Measurements from ENCODE around the gene VCL.
A peak's percentile ranks its signal among the peaks of the same experiment; 100 is the strongest.

The VCL gene

DNA sequence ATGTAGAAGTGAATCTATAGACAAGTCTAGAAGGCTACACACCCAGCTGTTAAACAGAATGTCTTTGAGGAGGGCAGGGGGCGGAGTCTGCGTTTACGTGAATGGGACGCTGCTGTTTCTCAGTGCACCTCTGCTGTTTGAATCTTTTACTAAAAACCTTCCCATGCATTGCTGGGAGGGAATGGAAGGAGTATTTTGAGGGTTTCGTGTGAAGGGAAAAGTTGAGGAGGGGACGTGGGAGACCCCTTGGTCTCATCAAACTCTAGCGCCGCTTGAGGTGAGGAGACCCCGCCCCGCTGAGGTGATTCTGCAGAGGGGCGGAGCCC is 492 bp upstream of the VCL start:
- Histone ChIP-seq H2BK120ac (ENCODE audit: low read depth, low read length) (no peak overlapping the region), H3K14ac (ENCODE audit: low read length in 2 of 2) (no peak overlapping the region), H3K79me1 (replicated peaks; ENCODE audit: low read length, poor library complexity, severe bottlenecking) (no peaks in the 10 kb centered on the region), H3K4me1 (ENCODE audit: control insufficient read depth, insufficient read depth, low read depth, low read length) (peaks cover 6% of the 10 kb centered on the region), H3K4ac (ENCODE audit: low read depth in 1 of 2, low read length in 2 of 2) (peak overlapping the region in 1 of 2 experiments; percentile 76), H2AK5ac (ENCODE audit: low read length, severe bottlenecking) (no peak overlapping the region), H3K9me3 (ENCODE audit: control insufficient read depth, low read length) (no peaks in the 10 kb centered on the region), H2AFZ (ENCODE audit: low read depth, low read length) (peak overlapping the region; percentile 74), H4K8ac (ENCODE audit: low read length) (peak overlapping the region; percentile 45), H4K91ac (ENCODE audit: low read length) (peak overlapping the region; percentile 47), H3K23ac (ENCODE audit: low read length in 2 of 2) (no peak overlapping the region), H2BK5ac (ENCODE audit: low read depth, low read length, poor library complexity, severe bottlenecking) (no peak overlapping the region), H3K4me3 (ENCODE audit: insufficient read depth in 1 of 2, low read depth in 1 of 2, low read length in 2 of 2) (peak overlapping the region in 1 of 2 experiments; percentile 86), H2BK12ac (ENCODE audit: low read length in 2 of 2) (peak overlapping the region in 1 of 2 experiments; percentile 48), H3K27ac (ENCODE audit: low read length, poor library complexity, severe bottlenecking) (peak overlapping the region; percentile 88), H3K27me3 (ENCODE audit: control insufficient read depth in 1 of 2, insufficient read depth in 1 of 2, low read length in 2 of 2) (no peaks in the 10 kb centered on the region), H2BK15ac (ENCODE audit: low read depth, poor library complexity, severe bottlenecking) (no peak overlapping the region), H3K36me3 (ENCODE audit: control insufficient read depth in 1 of 2, insufficient read depth in 2 of 2, low read depth in 1 of 2, low read length in 2 of 2) (peaks cover 0 to 17% of the 10 kb centered on the region in 2 experiments), H3K4me2 (ENCODE audit: low read length, poor library complexity, severe bottlenecking) (peak overlapping the region; percentile 49), H3K18ac (ENCODE audit: low read depth in 1 of 2, low read length in 2 of 2) (peak overlapping the region; percentile 75), H3K9ac (ENCODE audit: low read length) (peak overlapping the region; percentile 81)
- WGBS: under 1% methylated on average over 11 of the region's 11 CpGs
- no peak for DNase-seq

DNA sequence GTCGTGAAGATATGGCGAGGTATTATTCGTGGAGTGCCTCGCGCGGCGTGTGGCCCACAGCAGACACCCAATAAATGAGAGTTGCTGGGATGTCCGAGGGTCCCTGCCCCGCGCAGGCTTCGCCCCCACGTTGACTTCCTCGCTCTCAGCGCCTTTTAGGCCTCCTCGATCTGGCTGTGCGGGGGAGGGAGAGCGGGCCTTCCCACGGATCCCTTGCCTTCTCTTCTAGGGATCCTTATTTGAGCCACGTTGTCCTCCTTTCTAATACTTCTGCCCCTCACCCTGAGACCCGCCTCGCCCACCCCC is 660 bp downstream of the VCL start:
- WGBS: under 1% methylated on average over 21 of the region's 21 CpGs
- Histone ChIP-seq H3K9ac (ENCODE audit: low read length) (peak overlapping the region; percentile 99), H2BK15ac (ENCODE audit: low read depth, poor library complexity, severe bottlenecking) (peak overlapping the region; percentile 73), H3K4me3 (ENCODE audit: insufficient read depth in 1 of 2, low read depth in 1 of 2, low read length in 2 of 2) (peak overlapping the region; percentile 85 to 99), H3K4me1 (ENCODE audit: control insufficient read depth, insufficient read depth, low read depth, low read length) (peaks cover 5% of the 10 kb centered on the region), H2BK12ac (ENCODE audit: low read length in 2 of 2) (peak overlapping the region in 1 of 2 experiments; percentile 75), H2BK120ac (ENCODE audit: low read depth, low read length) (peak overlapping the region; percentile 42), H3K18ac (ENCODE audit: low read depth in 1 of 2, low read length in 2 of 2) (peak overlapping the region; percentile 65 to 95), H2AK5ac (ENCODE audit: low read length, severe bottlenecking) (peak overlapping the region; percentile 50), H3K27me3 (ENCODE audit: control insufficient read depth in 1 of 2, insufficient read depth in 1 of 2, low read length in 2 of 2) (no peaks in the 10 kb centered on the region), H3K23ac (ENCODE audit: low read length in 2 of 2) (peak overlapping the region in 1 of 2 experiments; percentile 16), H3K36me3 (ENCODE audit: control insufficient read depth in 1 of 2, insufficient read depth in 2 of 2, low read depth in 1 of 2, low read length in 2 of 2) (peaks cover 0 to 17% of the 10 kb centered on the region in 2 experiments), H3K9me3 (ENCODE audit: control insufficient read depth, low read length) (no peaks in the 10 kb centered on the region), H4K91ac (ENCODE audit: low read length) (peak overlapping the region; percentile 77), H3K79me1 (replicated peaks; ENCODE audit: low read length, poor library complexity, severe bottlenecking) (no peaks in the 10 kb centered on the region), H3K27ac (ENCODE audit: low read length, poor library complexity, severe bottlenecking) (peak overlapping the region; percentile 87), H3K4ac (ENCODE audit: low read depth in 1 of 2, low read length in 2 of 2) (peak overlapping the region; percentile 66 to 72), H2AFZ (ENCODE audit: low read depth, low read length) (no peak overlapping the region), H3K14ac (ENCODE audit: low read length in 2 of 2) (peak overlapping the region; percentile 87 to 96), H3K4me2 (ENCODE audit: low read length, poor library complexity, severe bottlenecking) (peak overlapping the region; percentile 57), H4K8ac (ENCODE audit: low read length) (no peak overlapping the region), H2BK5ac (ENCODE audit: low read depth, low read length, poor library complexity, severe bottlenecking) (peak overlapping the region; percentile 81)
- no peak for DNase-seq

DNA sequence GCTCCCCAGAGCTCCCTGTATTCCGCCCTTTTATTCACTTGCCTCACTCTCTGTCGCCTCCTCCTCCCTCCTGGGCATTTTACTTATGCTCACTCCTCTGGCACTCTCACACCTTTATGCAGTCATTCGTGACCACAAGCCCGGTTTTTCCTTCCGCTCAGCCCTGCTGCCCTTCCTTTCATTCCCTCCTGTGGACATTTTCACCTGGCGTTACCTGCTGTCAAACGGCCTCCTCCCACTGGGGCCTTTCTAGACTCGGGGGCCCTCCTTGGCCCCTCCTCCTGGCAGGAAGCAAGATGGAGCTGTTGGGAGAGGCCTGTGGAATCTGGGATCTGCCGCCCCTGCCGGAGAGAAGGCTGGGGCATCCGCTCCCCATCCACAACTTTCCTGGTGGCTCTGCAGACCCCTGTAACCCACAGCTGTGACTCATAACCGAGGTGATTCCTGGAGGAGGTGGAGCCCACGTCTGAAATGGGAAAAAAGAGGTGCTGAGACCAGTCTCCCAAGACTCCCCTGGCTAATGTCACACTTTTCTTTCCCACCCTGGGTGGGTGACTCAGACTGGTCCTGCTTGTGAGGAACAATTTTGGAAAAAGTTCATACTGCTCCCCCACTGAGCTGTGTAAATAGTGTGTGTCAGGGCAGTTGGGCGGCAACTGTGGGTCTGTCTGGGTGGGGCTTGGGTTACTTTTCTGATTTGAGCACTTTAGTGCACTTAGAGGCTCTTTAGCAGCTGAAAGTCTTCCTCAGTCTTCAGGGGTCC is 1.2 kb downstream of the VCL start:
- Histone ChIP-seq H2BK15ac (ENCODE audit: low read depth, poor library complexity, severe bottlenecking) (no peak overlapping the region), H2AK5ac (ENCODE audit: low read length, severe bottlenecking) (peak overlapping the region; percentile 15), H3K18ac (ENCODE audit: low read depth in 1 of 2, low read length in 2 of 2) (peak overlapping the region; percentile 65 to 95), H3K9ac (ENCODE audit: low read length) (peak overlapping the region; percentile 99), H3K9me3 (ENCODE audit: control insufficient read depth, low read length) (no peaks in the 10 kb centered on the region), H3K4me2 (ENCODE audit: low read length, poor library complexity, severe bottlenecking) (peak overlapping the region; percentile 57), H3K79me1 (replicated peaks; ENCODE audit: low read length, poor library complexity, severe bottlenecking) (no peaks in the 10 kb centered on the region), H3K36me3 (ENCODE audit: control insufficient read depth in 1 of 2, insufficient read depth in 2 of 2, low read depth in 1 of 2, low read length in 2 of 2) (peaks cover 0 to 17% of the 10 kb centered on the region in 2 experiments), H4K91ac (ENCODE audit: low read length) (peak overlapping the region; percentile 9), H2BK5ac (ENCODE audit: low read depth, low read length, poor library complexity, severe bottlenecking) (peak overlapping the region; percentile 71), H2BK12ac (ENCODE audit: low read length in 2 of 2) (peak overlapping the region in 1 of 2 experiments; percentile 64), H2AFZ (ENCODE audit: low read depth, low read length) (no peak overlapping the region), H3K4ac (ENCODE audit: low read depth in 1 of 2, low read length in 2 of 2) (peak overlapping the region in 1 of 2 experiments; percentile 72), H3K27ac (ENCODE audit: low read length, poor library complexity, severe bottlenecking) (peak overlapping the region; percentile 87), H3K23ac (ENCODE audit: low read length in 2 of 2) (peak overlapping the region in 1 of 2 experiments; percentile 61), H3K4me3 (ENCODE audit: insufficient read depth in 1 of 2, low read depth in 1 of 2, low read length in 2 of 2) (peak overlapping the region; percentile 85 to 99), H3K4me1 (ENCODE audit: control insufficient read depth, insufficient read depth, low read depth, low read length) (peaks cover 6% of the 10 kb centered on the region), H3K14ac (ENCODE audit: low read length in 2 of 2) (peak overlapping the region; percentile 44 to 96), H4K8ac (ENCODE audit: low read length) (no peak overlapping the region), H2BK120ac (ENCODE audit: low read depth, low read length) (peak overlapping the region; percentile 42), H3K27me3 (ENCODE audit: control insufficient read depth in 1 of 2, insufficient read depth in 1 of 2, low read length in 2 of 2) (no peaks in the 10 kb centered on the region)
- DNase-seq: peak; percentile 88
- under 1% methylated on average over 11 of the region's 14 CpGs for WGBS

DNA sequence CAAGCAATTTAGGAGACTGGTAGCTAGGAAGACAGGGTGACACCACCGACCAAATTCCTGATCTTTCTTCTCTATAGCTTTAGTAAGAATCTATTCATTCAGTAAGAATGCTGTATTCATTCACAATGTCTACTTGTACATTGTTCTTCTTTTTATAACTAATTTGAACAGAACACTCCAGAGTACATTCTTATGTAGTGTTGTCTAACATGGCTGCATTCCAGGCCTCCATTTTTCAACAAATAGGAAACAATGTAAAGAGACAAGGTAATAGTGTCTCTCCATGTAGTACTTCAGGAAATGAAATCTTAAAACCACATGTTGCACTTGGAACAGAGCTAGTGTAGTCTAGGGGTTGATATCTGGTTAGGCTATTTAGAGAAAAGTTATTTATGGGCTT is 1.8 kb downstream of the VCL start:
- DNase-seq: peak; percentile 32
- WGBS: no CpG with 5 or more reads among the region's 1 CpG

More for the DNA sequence above, 1.8 kb downstream of the VCL start:
- H3K79me1 ChIP-seq (replicated peaks; ENCODE audit: low read length, poor library complexity, severe bottlenecking): no peaks in the 10 kb centered on the region
- no peak overlapping the region for H2AFZ ChIP-seq (ENCODE audit: low read depth, low read length)
- H3K4me2 ChIP-seq (ENCODE audit: low read length, poor library complexity, severe bottlenecking): peak overlapping the region; percentile 57
- peak overlapping the region; percentile 85 to 99 for H3K4me3 ChIP-seq (ENCODE audit: insufficient read depth in 1 of 2, low read depth in 1 of 2, low read length in 2 of 2)
- no peak overlapping the region for H3K4ac ChIP-seq (ENCODE audit: low read depth in 1 of 2, low read length in 2 of 2)
- no peak overlapping the region for H2AK5ac ChIP-seq (ENCODE audit: low read length, severe bottlenecking)
- no peak overlapping the region for H2BK15ac ChIP-seq (ENCODE audit: low read depth, poor library complexity, severe bottlenecking)
- H4K91ac ChIP-seq (ENCODE audit: low read length): no peak overlapping the region
- H3K36me3 ChIP-seq (ENCODE audit: control insufficient read depth in 1 of 2, insufficient read depth in 2 of 2, low read depth in 1 of 2, low read length in 2 of 2): peaks cover 0 to 17% of the 10 kb centered on the region in 2 experiments
- H3K9me3 ChIP-seq (ENCODE audit: control insufficient read depth, low read length): no peaks in the 10 kb centered on the region
- no peak overlapping the region for H2BK120ac ChIP-seq (ENCODE audit: low read depth, low read length)
- H3K18ac ChIP-seq (ENCODE audit: low read depth in 1 of 2, low read length in 2 of 2): no peak overlapping the region
- H3K9ac ChIP-seq (ENCODE audit: low read length): peak overlapping the region; percentile 99
- H3K23ac ChIP-seq (ENCODE audit: low read length in 2 of 2): no peak overlapping the region
- no peak overlapping the region for H4K8ac ChIP-seq (ENCODE audit: low read length)
- no peak overlapping the region for H2BK5ac ChIP-seq (ENCODE audit: low read depth, low read length, poor library complexity, severe bottlenecking)
- H2BK12ac ChIP-seq (ENCODE audit: low read length in 2 of 2): no peak overlapping the region
- H3K27me3 ChIP-seq (ENCODE audit: control insufficient read depth in 1 of 2, insufficient read depth in 1 of 2, low read length in 2 of 2): no peaks in the 10 kb centered on the region
- H3K14ac ChIP-seq (ENCODE audit: low read length in 2 of 2): no peak overlapping the region
- peaks cover 6% of the 10 kb centered on the region for H3K4me1 ChIP-seq (ENCODE audit: control insufficient read depth, insufficient read depth, low read depth, low read length)
- peak overlapping the region; percentile 87 for H3K27ac ChIP-seq (ENCODE audit: low read length, poor library complexity, severe bottlenecking)

Measured in mesenchymal stem cell (in vitro differentiated cells and primary cell).